GM21360 (cell line): ENCODE results near the gene VPS16.

Experiments used
- ATAC-seq: cut with Tn5 transposase; IDR thresholded peaks from one replicate; pipeline ENCODE4 v1.9.1; 2021; ENCODE audit warnings: mild to moderate bottlenecking, moderate library complexity; ENCODE audit not compliant: unreplicated experiment

Gene VPS16

DNA sequence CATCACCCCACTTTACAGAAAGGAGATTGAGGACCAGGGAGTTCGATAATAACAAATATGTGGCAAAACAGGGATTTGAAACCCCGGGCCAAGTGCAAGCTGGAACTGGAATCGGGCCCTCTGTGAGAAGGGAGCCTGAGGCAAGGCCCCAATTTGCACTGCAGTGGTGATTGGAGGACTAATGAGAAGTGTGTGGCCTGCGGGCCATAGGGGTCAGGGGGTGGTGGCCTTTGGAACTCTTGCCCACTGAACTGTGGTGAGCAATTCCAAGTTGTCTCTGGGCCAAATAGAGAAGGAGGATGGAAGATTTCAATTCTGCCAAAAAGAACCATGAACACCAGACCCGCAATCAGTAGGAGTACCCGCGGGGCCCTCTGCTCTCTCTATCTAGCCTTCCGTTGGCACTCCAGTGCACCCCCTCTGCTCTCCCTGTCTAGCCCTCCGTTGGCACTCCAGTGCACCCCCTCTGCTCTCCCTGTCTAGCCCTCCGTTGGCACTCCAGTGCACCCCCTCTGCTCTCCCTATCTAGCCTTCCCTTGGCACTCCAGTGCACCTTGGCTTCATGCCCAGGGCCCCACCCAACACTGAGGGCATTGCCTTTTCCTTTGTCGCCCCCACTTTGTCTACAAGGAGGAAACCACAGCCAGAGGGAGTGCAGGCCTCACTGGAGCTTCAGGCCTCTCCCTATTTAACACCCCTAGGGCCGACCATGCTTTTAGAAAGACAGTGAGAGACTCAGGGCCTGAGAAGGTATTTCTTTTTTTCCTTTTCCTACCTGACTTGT is 26.7 kb downstream of the VPS16 start:
- no peak for ATAC-seq

DNA sequence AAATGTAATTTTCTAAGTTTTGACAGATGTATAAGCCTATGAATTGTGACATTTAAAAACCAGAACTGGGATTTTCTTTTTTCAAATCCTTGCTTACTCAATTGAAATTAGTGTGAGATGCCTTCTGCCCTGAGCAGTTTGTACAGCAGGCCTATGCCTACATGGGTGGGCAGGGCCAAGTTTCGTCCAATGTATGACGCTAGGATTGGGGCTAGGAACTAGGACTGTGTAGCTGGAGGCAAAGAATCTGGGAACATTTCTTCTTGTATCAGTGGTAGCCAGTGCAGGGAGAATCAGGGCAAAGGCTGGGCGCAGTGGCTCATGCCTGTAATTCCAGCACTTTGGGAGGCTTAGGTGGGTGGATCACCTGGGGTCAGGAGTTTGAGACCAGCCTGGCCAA is 28.8 kb downstream of the VPS16 start:
- no peak for ATAC-seq

DNA sequence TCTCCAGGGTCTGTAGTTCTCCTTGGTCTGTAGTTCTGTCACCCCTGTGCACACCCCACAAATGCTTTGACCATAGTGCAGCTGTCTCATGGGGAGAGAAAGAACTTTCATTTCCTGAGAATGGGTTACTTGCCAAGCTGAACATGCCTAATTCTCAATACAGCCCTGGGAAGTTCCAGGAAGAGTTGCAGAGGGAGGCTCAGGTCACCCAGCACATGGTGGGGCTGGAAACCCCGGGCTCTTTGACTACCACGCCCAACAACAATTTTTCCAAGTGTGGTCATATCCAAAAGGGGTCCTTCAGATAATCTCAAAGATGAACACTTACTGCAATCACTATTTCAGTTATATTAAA is 30.5 kb downstream of the VPS16 start:
- no peak for ATAC-seq

DNA sequence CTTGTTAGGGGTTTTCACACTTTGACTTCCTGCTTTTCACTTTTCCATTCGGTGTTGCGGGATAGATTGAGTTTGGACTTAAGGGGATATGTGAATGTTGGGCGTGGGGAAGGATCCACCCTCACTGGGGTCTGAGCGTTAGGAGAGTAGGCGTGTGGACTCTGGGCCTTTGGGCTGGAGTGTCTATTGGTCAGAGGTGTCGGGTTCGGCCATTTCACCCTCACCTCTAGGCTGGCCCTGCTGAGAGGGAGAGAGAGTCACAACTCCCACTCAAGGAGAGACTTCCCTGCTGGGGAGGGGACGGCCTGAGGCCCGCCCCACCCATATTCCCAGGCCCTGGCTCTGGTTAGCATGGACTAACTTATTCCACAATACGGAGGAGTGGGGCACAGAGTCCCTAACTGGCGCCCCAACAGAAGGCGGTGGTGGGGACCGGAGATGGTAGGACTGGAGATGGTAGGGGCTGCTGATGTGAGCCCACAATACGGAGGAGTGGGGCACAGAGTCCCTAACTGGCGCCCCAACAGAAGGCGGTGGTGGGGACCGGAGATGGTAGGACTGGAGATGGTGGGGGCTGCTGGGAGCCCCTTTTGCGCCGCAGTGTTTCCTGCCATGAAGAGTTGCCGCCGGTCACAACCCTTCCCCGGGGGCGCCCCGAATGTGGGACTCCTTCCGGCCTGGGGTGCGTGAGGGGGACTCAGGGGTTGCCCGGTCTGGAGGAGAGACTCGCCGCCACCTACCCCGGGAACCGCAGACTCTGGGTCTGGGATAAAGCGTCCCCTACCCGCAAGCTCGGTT is 31.3 kb downstream of the VPS16 start:
- no peak for ATAC-seq

DNA sequence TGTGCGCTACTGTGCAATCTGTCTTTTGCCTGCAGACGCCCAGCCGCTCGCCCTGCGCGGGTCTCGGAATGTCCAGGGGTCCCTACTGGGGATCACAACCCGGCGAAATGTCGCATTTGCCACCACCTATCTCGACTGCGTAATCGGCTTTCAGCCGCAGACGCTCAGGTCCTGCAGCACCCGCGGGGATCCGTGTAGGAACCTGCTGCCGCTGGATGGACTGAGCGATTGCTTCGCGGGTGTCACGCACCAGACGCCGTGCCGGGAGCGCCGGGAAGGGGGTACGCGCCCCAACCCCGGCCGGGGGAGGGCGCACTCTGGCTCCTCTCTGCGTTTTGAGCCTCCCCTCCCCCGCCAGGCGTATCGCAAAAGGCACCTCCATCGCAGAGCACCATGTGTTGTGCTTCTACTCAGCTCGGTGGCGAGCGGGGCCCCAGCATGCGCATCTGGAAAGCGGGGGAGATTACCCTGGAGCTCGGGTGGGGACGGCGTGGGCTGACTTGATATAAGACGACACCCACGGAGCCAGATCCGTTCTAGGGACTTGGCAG is 32.0 kb downstream of the VPS16 start:
- peak; percentile 27 for ATAC-seq

DNA sequence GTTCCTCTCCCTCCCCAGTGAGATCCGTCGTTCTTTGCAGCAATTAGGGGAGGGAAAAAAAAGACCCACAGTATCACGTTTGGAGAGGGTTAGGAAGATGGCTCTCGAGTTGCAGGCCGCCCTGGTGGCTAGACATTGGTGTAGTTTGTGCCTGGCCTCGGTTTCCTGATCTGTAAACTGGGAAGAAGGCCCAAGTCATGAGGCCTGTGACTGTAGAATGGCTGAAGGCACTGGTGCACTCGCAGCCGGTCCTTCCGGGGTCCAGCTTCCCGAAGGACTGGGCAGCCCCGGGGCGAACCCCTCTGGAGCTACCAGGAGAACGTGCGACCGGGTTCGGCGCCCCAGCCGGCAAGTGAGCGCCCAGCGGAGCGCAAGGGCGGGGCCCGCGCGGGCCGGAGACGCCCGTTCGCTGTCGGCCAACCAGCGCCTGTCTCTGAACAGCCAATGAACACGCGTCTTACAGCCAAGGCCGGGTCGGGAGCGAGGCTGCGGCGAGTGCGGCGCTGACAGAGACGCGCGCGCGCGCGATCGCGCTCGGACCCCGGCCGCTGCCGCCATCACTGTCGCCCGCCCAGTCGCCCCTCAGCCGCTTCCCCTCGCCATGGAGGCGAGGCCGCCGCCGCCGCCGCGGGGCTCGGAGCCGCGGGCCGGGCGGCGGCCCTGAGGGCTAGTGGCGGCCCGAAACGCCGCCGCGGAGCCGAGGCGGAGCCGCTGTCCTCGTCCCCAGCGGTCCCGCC is 32.6 kb downstream of the VPS16 start, which contains the start of gene PTPRA:
PTPRA (plus strand) TSS at position 472 of the 737 bp plus-strand sequence. CDS start 90,797 bp downstream, outside the sequence.
- peak; percentile 80 for ATAC-seq

DNA sequence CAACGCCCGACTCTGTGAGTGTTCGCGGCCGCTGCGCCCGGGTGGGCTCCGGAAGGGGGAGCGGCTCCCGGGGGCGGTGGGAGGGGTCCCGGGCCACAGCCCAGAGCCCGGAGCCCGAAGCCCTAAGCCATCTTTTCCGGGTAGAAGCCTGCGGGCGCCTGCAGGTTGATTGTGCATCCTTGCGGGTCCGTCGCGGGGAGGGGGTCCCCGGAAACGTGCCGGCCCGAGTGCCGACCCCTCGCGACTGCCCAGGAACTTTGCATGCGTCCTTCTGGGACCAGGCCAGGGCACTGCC is 33.1 kb downstream of the VPS16 start:
- ATAC-seq: peak; percentile 43

DNA sequence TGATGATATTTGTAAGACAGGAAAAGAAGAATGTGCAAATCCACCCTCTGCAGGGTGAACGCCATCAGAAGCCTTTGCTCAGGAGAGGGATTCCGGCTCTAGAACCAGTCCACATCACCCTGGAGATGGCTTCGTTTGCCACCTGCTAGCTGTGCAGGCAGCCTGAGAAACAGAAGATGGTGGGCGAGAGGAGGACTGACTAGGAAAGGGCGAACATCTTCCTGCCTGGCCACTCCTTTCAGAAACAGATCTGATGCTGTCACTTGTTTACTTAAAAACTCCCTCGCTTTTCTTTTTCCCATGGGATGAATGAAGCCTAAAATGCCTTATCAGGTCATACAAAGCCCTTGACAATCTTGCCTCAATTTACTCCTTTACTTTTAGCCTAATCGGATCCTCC is 33.9 kb downstream of the VPS16 start:
- ATAC-seq: no peak

DNA sequence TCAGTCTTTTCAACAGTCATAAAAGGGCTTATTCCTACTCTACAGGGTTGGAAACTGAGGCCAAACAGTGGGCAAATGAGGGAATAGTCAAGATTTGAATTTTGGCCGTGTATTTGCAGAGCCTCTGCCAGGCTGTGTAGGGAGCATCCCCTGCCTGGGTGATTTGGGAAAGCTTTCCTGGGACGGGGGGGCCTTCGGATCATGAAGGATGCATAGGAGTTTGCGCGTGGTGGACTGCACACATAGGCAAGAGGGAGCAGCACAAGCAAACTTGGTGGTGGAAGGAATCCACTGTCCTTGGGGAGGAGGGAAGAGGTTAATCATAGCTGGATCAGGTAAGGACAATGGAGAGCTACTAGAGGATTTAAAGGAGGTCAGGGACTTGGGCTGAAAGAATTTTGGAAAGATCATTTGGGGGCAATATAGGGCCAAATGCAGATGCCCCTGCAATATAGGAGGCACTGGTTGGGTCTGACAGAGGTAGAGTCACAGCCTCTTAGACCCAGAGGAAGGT is 35.2 kb downstream of the VPS16 start:
- ATAC-seq: no peak

DNA sequence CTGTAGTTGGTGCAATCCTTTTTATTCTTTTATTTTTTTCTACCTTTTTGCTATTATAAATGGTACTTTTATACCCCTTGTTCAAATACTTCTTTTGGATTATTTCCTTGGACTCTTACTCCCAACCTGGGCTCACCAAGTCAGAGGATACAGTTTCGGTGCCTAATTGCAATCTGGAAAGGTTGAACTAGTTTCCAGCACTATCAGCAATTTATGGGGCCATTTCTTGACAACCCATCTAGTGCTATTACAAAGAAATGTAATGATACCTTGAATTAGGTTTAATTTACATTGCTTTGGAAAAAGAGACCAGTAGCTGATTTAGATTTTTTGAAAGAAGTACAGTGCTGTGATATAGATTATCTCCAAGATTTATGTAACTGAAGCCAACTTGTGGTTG is 38.0 kb downstream of the VPS16 start:
- no peak for ATAC-seq

DNA sequence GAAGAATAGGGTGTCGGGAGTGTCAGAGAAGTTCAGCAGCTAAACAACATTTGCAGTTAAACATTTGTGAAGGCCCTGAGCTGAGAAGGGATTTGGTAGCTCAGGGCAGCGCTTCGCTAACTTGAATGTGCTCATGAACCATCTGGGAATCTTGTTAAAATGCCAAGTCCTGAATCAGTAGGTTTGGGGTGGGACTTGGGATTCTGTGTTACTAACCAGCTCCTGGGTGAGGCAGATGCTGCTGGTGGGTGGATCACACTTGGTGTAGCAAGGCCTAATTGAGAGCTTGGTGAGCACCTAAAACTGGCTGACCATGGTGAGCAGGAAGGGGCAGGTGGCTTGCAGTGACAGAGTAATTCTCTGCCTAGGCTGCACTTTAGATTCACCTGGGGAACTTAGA is 38.6 kb downstream of the VPS16 start:
- no peak for ATAC-seq

DNA sequence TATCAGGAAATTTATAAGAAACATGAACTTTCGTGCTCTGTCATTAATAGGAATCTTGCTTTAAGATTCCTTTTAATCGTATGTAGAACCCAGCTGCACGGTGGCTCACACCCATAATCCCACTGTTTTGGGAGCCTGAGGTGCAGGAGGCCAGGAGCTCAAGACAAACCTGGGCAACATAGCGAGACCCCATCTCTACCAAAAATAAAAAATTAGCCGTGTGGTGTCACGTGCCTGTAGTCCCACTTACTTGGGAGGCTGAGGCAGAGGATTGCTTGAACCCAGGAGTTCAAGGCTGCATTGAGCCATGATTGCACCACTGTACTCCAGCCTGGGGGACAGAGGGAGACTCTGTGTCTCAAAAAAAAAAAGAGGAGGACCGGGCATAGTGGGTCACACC is 40.1 kb downstream of the VPS16 start:
- ATAC-seq: no peak

DNA sequence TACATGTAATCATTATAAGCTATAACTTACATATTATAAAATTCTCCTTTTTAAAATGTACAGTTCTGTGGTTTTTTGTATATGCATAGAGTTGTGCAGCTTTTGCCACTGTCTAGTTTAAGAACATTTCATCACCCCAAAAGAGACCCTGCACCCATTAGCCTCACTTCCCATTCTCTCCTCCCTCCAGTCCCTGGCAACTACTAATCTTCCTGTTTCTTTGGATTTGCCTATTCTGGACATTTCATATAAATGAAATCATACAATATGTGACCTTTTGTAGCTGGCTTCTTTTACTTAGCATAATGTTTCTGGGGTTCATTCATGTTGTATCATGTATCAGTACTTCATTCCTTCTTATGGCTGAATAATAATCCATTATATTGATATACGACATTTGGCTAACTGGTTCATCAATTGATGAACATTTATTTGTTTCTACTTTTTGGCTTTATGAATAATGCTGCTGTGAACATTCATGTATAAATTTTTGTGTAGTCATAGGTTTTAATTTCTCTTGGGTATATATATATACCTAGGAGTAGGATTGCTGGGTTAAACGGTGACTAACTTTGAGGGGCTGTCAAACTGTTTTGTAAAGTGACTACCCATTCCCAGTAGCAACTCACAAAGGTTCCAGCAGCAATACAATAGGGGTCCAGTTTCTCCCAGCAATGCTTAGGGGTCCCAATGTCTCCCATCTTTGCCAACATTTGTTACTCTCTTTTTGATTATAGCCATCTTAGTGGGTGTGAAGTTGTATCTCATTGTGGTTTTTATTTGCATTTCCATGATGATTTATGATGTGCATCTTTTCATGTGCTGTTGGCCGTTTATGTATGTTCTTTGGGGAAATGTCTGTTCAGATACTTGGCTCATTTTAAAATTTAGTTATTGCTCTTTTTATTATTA is 43.4 kb downstream of the VPS16 start:
- no peak for ATAC-seq

DNA sequence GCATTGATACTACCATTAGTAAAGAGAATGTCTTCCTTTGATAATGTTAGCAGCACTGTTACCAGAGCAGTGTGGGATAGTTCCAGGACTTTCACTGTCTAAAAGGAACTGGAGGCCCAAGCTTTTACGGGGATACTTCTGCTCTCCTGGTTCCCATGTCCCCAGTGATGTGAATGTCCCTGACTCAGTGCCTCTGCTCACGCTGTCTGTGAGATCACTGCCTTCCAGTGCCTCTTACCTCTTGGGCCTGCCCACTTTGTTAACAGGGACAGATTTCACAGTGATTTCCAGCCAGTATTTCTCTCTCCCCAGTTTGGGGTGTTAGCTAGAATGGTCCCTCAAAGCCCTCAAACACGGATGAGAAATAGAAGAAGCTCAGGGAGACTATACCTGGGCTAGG is 47.2 kb downstream of the VPS16 start:
- ATAC-seq: no peak

DNA sequence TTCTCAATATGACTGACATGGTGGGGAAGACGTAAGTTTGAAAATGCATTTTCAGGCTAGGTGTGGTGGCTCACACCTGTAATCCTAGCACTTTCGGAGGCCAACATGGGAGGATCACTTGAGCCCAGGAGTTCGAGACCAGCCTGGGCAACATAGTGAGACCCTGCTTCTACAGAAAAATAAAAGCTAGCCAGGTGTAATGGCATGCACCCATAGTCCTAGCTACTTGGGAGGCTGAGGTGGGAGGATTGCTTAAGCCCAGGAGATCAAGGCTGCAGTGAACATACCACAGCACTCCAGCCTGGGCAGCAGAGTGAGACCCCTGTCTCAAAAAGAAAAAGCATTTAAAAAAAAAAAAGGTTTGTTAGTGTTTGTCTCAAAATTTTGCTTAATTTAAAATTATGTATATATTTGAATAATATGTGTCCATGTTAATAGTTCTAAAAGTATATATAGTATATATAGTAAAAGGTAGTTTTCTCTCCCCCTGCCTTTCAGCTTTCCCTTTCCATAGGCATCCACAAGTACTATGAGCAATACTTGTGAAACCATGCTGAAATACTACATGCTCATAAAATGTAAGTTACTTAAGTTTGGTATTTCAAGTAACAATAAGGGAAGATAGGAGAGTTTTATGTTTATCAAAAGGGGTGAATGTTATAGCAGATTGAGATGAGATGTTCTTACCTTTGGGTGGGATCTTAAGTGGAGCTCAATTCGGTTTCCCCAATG is 47.8 kb downstream of the VPS16 start:
- no peak for ATAC-seq

DNA sequence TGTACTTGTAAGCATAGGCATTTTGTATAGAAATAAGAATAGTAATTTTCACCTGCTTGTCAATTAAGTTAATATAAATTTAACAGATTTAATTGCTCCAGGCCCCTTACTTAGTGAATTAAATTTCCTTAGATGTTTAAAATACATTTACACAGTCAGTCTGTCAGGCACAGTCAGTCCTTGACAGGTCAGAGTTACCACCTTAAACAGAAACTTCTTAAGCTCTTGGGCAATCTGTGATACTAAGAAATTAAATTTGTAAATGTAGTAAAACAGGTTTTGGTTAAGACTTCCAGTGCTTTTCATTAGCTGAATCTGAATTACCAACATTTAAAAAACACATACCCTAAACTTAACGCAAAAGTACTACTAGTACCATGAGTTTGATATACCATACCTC is 48.7 kb downstream of the VPS16 start:
- no peak for ATAC-seq

DNA sequence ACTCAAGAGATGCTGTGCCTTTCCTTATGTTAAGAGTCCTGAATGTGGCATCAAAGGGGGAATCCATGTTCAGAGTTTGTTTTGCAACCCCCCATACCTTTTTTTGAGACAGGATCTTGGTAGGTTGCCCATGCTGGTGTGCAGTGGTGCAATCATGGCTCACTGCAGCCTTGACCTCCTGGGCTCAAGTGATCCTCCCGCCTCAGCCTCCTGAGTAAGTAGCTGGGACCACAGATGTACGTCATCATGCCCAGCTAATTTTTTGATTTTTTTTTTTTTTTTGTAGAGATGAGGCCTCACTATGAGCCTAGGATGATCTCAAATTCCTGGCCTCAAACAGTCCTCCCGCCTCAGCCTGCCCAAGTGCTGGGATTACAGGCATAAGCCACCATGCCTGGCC is 49.3 kb downstream of the VPS16 start:
- no peak for ATAC-seq

DNA sequence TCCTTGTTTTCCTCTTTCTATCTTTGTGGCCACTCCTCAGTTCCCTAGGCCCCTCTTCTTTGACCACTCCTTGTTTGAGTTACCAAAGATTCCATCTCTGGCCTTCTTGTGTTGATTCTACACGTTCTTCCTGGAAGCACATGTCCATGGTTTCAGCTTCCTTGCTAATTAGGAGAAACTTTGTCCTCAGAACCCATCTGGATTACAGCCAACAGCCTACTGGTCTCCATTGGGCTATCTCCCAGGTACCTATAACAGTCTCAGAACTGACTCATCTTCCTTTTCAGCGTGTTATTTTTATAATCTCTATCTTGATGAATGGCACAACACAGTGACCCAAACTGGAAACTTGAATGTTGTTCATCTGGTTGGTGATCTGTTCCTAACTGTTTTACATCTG is 50.2 kb downstream of the VPS16 start:
- ATAC-seq: no peak

DNA sequence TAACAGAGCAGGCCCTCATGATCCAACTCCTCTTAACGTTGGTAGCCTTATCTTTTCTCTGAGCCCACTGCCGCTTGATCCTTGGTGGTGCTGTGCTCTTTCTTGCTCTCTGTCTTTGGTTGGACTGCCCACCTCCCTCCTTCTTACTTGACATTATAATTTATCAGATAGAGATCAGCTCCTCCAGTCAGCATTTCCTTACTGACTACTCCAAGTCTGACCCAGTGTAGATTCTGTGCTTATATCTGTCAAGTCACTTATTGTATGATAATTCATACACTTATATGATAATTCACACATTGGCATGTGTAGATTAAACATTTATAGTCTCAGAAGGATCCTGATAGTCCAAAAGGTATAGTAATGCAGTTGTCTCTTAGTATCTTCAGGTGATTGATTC is 50.8 kb downstream of the VPS16 start:
- no peak for ATAC-seq

DNA sequence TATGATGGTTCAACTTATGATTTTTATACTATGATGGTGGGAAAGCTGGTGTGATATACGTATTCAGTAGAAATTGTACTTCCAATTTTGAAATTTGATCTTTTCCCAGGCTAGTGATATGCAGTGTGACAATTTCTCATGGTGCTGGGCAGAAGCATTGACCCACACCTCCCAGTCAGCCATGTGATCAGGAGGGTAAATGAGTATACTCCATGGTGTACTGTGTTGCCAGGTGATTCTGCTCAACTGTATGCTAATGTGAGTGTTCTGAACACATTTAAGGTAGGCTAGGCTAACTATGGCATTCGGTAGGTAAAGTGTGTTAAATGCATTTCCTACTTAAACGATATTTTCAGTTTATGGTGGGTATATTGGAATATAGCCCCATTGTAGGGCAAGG is 51.8 kb downstream of the VPS16 start:
- no peak for ATAC-seq
